GM21723 (cell line): ENCODE data around the gene EFCAB6.

ENCODE experiments used
- ATAC-seq: cut with Tn5 transposase; IDR thresholded peaks from one replicate; pipeline ENCODE4 v1.9.1; 2021; ENCODE audit warnings: mild to moderate bottlenecking, moderate library complexity; ENCODE audit not compliant: unreplicated experiment

EFCAB6 gene

DNA sequence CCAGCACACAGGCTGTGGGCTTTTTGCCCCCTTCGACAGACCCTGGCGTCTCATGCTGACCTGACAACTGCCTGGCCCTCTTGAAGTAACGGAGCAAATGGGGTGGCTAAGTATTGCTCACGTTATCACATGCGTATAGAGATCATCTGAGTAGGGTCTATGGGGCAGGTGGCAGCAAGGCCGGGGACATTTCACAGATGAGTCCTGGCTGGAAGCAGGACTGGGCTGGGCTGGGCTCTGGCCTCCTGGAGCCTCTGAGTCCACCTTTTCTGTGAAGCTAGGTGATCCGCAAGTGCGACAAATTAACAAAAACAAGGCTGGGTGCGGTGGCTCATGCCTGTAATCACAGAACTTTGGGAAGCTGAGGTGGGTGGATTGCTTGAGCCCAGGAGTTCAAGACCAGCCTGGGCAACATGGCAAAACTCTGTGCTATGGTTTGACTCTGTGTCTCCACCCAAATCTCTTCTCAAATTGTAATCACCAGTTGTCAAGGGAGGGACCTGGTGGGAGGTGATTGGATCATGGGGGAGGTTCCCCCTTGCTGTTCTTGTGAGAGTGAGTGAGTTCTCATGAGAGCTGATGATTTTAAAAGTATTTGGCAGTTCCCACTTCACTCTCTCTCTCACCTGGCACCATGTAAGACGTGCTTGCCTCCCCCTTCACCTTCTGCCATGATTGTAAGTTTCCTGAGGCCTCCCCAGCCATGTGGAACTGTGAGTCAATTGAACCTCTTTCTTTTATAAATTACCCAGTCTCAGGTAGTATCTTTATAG, 278.3 kb downstream of the EFCAB6 start:
- no peak for ATAC-seq

DNA sequence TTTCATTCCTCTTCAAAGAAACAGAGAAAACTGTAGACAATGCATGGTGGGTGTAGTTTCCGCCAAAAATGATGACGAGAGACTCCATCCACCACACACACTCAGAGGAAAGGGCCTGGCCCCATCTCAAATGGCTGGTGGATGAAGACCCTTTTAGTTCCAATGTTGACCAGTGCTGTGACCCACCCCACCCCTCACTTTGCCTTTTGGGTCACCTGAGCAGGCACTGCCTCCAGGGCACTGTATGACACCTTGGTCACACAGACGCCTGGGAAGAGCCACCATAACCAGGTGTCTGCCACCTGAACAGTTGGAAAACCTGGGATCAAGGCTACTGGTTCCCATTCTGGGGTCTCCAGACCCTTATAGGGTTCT, 279.0 kb downstream of the EFCAB6 start:
- ATAC-seq, result no peak

DNA sequence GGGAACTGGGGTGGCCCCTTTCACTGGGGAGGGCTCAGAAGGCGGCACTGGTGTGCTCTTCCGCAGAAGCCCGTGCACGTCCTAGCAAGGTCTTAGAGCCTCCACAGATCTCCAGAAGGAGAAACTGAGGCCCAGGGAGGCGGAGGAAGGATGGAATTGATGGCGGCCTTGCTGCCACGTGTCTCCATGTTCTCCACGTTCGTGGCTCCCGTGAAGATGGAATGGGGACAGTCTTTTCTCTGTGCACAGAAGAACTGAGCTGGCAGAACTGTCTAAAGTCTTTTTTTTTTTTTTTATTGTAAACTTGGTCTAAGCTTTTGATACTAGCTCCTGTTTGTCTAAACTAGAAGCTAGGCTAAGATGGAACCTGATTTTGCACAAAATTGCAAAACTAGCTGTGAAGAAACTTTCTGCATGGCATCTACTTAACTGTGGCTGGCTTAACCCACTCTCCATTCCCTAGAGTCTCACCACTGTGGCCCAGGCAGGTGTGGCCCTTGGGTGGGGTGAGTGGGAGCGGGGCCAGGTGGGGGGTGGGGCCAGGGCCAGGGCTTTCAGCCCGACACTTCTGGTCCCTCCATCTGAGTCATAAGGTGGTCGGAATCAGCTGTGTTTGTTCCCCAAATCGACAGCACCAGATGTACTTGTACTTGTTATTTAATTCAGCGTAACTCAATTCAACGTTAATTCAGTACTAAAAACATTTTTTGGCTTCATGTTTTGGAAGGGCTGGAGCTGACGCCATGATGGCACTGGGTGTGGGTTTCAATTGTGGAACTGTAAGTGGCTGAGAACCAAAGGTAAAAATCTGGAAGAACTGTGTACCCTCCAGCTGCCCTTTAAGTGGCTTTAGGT, 279.6 kb downstream of the EFCAB6 start:
- ATAC-seq, result no peak

DNA sequence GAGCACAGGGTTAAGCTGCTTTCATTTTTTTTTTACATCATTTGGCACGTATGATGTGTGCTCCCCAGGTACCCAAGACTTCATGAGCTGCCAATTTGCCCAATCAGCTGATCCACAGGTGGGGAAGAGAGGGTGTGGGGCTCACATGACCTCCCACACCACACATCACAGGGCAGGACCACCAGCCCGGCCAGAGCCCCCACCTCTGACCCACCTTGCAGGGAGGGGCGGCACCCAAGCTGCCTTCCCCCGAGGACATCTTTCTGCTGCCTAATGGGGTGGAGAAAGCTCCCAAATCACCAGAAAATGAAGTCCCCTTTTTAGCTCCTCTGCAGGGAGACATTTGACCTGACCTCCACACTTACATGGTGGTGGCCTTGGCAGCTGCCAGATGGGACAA, 280.5 kb downstream of the EFCAB6 start:
- no peak for ATAC-seq

DNA sequence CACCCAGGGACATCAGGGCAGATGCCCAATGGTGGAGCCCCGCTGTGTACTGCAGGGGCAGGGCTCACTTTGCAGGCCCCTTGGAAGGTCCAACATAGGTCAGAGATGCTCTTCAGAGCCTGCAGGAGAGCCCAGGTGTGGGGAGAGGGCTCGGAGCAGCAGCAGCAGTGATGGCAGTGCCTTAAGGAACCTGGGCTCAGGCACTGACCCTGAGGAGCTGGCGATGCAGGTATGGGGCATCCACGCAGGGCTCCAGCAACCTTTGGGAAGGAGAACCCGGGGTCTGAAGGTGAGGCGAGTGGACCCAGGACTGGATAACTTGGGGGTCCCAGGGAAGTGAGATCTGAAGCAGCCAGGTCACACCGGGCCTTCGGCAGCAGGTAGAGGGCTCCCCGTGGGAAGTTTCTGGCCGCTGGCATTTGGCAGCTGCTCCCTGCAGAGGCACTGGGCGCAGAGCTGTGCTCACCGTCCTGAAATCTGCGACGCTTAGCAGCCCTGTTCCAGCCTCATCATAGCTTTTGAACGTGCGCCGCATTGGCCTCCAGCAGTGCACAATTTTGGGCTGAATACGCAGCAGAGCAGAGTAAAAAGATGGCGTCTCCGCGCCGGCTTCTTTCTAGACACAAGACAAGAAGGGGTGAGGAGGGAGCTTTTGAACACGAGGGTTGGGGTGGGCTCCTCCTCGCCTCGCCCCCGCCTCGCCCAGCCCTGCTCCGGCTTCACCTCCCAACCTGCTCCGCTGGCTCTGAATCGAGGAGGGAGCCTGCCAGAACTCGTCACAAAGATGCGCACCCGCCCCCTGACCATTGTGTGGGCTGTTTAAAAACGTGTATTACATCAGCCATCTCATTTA, 281.5 kb downstream of the EFCAB6 start:
- ATAC-seq, result no peak

DNA sequence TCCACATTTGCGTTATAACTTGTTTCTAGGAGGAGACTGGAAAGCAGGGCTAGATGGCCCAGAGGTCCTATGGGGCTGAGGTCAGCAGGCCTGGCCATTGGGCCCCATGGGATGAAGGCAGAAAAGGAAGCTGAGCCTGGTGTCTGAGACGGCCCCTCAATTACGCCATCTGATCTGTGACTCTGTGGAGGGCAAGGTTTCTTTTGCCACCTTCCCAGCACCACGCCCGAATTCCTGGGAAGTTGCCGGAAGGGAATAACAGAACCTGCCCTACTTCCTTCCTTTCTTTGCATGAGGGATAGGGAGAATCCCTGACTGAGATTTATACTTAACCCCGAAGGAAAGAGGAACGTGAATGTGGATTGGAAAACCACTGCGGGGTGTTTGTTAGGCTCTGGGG, 282.2 kb downstream of the EFCAB6 start:
- no peak for ATAC-seq

DNA sequence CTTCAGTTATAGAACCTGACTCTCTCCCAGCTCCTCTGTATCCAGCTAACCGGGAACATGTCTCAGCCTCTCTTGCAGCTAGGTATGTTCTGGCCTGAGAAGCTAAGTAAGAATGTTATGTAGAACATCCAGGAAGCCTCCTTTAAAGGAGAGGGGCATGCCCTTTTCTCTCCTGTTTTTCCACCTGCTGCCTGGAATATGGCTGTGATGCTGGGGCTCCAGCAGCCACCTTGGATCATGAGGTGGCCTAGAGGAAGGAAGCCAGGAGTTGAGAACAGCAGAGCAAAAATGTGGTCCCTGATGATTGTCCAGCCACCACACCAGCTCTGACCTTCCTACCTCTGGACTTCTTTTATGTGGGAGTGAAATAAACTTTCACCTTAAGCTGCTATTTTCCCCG, 282.6 kb downstream of the EFCAB6 start:
- ATAC-seq, result no peak

DNA sequence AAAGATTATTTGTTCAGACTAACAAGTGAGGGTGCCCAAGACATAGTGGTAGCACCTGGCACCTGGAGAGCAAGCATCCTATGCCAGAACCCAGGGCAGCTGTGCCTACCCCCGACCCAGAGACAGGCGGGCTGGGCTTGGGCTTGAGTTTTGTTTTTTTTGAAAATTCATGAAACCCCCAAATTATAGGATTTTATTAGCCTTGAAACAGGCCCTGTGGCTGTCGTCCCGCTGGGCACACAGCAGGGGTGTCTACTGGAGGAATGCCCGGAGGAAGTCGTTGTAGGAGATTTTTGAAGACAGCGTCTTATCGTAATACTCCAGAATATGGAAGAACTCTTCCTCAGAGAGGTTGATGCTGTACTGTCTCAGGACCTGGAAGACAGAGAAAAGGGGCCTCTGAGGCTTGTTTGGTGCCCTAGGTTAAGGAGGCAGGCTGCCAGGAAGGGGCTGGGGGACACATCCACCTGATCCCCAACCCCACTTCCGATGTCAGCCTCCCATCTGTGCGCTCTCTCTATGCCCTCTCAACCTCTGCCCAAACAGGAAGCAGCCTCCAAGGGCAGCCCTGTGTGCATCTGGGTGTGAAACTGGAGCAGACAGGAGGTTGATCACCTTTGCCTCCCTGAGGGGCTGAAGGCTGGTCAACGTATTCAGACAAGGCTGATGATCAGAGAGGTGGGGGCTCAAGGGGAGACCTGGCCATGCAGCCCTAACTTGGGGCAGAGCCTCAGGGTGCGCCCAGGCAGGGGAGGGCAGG, 283.3 kb downstream of the EFCAB6 start:
- ATAC-seq, result no peak

DNA sequence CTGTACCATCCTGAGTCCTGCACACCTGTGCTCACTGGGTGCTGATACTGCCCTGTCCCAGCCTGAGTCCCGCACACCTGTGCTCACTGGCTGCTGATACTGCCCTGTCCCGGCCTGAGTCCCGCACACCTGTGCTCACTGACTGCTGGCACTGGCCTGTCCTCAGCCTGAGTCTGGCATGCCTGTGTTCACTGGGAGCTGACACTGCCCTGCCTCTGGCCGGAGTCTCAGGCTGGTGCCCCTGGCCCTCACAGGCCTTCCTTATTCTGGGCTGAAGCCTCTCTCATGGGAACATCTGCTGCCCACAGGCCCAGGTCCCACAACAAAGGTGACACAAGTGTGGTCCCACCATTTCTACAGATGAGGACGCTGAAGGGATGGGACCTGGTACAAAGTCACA, 285.2 kb downstream of the EFCAB6 start:
- ATAC-seq, result no peak

DNA sequence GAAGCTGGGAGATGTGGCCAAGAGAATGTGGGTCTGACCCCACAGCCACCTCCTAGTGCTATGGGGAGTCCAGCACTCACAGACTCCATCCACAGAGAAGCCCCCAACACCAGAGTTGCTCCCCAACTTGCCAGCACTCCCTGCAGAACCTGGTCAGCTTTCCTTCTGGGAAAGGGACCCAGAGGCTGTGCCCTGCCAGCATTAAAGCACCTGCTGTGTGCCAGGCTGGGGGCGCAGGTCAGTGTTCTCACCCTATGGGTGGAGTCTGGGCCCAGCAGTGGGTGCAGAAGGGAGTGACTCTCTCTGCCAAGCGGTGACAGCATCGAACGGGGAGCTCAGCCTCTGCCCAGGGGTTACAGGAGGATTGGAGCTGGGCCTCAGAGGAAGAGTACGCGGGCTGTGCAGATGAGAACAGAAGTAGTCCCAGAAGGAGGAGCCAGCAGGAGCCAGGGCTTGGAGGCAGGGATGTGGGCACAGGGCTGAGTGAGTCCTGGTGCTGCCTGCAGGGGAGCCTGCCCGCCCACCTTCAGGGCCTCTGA, 285.9 kb downstream of the EFCAB6 start:
- ATAC-seq, result no peak

DNA sequence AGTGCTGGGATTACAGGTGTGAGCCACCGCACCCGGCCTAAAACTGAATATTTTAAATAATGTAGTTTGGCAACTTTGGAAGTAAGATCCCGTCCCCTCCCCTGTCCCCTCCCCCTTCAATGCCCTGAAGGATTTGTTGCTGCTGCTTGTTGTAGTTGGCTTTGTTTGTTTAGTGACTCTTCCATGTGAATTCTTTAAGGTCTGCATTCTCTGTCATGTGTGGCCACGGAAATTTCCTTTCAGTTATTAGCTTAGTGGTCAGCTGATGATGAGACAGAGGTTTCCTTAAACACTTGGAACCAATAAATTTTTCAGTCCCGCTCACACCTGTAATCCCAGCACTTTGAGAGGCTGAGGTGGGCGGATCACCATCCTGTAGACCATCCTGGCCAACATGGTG, 290.4 kb downstream of the EFCAB6 start:
- ATAC-seq, result no peak

DNA sequence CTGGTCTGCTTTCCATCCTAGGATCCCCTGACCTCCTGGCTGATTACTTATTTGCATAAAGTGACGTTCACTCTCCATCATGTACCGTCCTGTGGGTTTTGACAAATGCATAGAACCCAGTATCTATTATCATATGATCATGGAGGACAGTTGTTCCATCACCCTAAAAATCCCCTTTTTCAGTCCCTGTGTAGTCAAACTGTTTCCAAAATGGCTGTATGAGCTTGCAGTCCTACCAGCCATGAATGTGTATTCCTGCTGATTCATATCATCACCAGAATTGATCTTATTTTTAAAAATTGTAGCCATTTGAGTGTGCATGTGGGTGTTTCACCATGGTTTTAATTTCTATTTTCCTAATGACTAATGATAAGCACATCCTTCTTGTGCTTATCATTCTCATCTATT, 291.5 kb downstream of the EFCAB6 start:
- ATAC-seq, result no peak

DNA sequence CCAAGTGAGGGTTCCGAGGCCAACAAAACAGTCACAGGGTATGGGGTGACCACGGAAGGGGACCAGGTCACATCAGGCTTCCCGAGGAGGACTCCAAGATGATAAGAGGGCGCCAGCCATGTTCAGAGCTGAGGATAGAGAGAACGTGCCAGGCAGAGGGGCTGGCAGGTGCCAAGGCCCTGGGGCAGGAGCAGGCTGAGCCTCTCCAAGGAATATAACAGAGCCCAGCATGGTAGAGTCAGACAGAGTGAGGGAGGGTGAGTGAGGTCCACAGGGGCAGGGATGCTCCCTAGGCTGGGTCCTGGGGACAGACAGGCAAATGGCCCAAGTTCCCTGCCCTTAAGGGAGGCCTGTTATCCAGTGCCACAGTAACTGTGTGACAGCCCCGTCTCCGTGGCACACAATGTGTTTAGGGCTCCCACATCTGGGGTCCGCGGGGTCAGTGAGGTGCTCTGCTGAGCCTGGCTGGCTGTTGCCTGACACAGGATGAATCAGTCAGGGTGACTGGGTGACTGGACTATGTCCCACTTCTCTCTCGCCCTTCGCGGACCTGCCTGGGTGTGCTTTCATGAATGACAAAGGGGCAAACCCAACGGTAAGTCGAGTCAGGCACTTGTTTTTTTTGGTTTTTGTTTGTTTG, 295.0 kb downstream of the EFCAB6 start:
- no peak for ATAC-seq

DNA sequence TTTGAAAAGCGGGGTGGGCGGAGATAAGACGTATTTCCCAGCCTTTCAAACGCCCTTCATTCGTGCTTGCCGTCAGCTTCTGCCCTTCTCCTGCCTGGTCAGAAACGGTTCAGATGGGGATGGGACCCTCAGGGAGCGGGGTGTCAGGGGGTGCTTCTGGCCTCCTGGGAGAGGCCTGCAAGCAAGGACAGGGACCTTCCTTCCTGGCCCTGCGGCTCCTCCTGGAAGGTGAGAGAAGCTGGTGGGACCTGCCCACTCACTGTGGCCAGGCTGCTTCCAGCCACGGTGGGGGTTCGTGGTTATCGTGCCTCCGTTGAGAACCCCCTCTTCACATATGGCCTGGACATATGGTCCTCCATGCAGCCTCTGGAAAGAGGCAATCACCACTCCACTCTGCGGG, 295.7 kb downstream of the EFCAB6 start:
- ATAC-seq, result no peak

DNA sequence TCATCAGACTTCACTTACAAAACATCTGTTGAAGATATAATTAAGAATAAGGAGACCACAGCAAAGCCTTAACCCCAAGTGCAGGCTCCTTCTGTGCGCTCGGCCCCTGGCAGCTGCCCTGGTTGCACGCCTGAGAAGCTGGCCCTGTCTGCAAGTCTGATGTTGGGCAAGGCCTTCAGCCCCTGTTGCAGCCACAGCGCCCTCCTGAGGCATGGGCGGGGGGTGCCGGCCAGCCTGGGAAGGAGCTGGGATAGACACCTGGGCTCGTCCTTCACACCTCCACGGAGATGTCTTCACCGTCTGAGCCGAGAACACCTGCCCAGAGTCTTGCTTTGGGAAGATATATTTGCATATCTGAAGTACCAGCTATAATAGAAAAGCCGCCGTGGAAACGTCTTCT, 296.2 kb downstream of the EFCAB6 start:
- no peak for ATAC-seq

DNA sequence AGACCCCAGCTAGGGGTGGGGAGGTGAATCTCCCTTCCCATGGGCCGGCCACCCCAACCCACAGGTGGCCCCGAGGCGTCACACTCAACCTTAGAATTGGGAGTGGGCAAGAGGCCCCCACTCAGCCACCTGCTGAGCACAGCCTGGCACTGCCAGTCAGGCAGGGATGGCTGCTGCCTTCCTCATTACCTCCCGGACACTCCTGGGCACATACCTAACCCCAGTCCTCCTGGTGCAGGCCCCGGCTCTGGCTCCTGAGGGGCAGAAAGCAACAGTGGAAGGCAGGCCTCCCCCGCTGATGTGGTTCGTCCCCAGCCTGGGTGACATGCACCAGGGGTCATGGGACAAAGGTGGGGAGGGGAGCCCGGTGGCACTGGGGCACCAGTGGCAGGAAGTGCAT, 296.7 kb downstream of the EFCAB6 start:
- no peak for ATAC-seq

DNA sequence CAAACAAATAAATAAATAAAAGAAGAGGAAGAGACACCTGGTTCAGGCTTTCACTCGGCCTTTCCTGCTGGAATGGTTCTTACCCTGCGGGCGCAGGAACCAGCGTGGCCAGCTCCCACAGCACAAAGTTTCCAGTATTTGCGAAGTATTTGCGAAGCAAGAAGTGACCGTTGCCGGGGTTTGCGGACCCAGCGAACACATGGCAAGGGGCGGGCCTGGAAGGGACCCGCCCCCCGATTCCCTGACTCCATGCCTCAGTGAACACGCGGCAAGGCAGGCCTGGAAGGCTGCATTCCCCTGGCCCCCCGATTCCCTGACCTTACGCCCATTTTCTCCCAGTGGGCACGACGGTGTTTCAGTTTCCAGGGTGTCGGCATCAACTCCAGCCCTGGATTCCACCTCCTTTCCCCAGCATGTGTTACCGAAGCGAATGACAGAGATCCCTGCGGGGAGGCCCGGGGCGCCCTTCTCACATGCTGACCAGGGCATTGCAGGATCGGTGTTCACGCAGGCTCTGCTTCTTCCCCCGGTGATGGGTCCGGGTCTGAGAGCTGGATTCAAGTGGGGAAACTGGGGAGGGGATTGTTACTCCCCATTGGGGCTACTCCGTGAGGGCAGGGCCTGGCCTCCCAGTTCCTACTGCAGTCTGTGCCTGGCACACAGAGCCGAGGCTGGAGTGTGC, 297.5 kb downstream of the EFCAB6 start:
- ATAC-seq, result no peak

DNA sequence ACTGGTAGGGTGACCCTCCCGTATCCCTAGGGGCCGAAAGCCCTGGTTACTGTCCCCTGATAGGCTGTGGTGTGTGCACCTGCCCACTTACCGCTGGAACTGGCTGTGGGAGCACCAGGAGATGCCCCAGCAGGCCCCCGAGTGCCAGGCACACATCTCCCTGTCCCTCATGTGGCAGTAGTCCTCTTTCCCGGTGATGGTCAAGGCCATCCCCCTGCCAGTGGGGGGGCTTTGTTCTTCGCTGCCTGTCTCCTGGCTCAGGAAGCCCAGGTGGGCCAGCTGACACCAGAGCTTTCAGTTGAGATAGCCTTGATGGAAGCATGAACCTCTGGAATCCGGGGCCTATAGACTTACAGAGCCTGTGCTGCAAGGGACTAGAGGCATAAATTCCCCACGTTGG, 299.8 kb downstream of the EFCAB6 start:
- ATAC-seq, result no peak

DNA sequence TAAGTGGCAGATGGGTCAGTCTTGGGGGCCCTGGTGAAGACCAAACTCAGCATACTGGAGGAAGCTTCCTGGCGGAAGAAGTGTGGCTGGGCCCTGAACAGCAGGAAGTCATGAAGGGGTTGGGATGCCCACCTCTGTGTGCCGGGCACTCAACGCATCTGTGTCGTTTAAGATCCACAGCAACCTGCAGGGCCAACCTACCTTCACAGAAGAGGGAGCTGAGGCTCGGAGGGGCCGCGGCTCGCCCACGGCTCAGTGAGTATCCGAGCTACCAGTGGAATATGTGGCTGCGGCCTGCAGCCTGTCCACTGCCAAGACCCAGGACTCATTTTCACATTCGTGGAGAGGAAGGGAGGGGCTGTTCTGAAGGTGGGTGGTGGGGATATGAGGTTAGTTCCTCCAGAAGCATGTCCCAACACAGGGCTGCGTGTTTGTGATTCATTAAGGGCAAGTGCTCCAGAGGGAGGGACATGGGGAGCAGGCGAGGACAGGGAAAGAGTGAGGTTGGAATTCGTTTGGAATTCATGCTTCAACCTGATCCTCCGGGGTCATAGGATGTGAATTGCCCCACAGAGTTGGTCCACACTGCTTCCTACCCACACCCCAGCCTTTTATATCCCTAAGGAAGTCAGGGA, 300.7 kb downstream of the EFCAB6 start:
- no peak for ATAC-seq
